ENCODE results near the gene ALDH1L1.

DNA sequence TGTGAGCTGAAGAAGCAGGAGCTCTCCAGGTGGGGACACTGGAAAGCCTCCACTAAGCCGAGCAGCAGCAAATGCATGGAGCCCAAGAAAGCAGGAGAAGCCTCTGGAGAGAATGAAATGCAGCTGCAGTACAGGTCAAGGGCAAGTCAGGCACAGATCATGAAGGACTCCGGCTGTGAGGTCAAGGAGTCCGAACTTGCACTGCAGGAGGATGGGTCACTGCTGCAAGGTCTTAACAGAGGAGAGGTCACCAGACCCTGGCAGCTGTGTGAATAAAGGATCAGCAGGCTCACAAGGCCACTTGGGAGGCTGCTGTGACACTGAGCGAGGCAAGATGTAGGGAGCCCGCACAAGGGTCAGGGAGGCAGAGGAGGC is 71.7 kb downstream of the ALDH1L1 start:
- TF ChIP-seq SUZ12 (IDR thresholded peaks at IDR 0.05; ENCODE audit: extremely low read depth, insufficient read depth, insufficient read length) (no peak), ZNF274 (IDR thresholded peaks at IDR 0.05; ENCODE audit: low read depth, low read length) (no peak), YY1 (IDR thresholded peaks at IDR 0.05; ENCODE audit: insufficient read depth, insufficient read length) (no peak)
